ENCODE results near the gene PELI3.
"Not testable (repeated sequence)": the region's sequence is repeated elsewhere in the genome, so short reads cannot be mapped to it uniquely, and the experiment has no call there.

PELI3 gene

GRCh38 chr11:66448523-66448922, 18.2 kb upstream of the PELI3 start:
- DNase-seq, result no peak

- no peak for DNase-seq
Measured at GRCh38 chr11:66450560-66450959, 16.1 kb upstream of the PELI3 start.

- DNase-seq, result no peak
Measured at GRCh38 chr11:66451663-66452062, 15.0 kb upstream of the PELI3 start.

GRCh38 chr11:66454247-66454646, 12.5 kb upstream of the PELI3 start:
- no peak for DNase-seq

- DNase-seq, result no peak
Measured at GRCh38 chr11:66454828-66455227, 11.9 kb upstream of the PELI3 start.

GRCh38 chr11:66457826-66458225, 8.9 kb upstream of the PELI3 start:
- no peak for DNase-seq

- no peak for DNase-seq
Measured at GRCh38 chr11:66459138-66459778, 7.4 kb upstream of the PELI3 start.

GRCh38 chr11:66462010-66462409, 4.7 kb upstream of the PELI3 start:
- DNase-seq, result no peak

GRCh38 chr11:66462911-66463310, 3.8 kb upstream of the PELI3 start:
- no peak for DNase-seq

- not testable (repeated sequence) for DNase-seq
Measured at GRCh38 chr11:66464116-66464515, 2.6 kb upstream of the PELI3 start.

GRCh38 chr11:66464916-66465315, 1.8 kb upstream of the PELI3 start:
- DNase-seq, result no peak

- no peak for DNase-seq
Measured at GRCh38 chr11:66465373-66466224, 1.1 kb upstream of the PELI3 start.

GRCh38 chr11:66467034-66467659, 442 bp downstream of the PELI3 start:
- DNase-seq, result no peak

- DNase-seq, result no peak
Measured at GRCh38 chr11:66467756-66468155, 1.1 kb downstream of the PELI3 start.

GRCh38 chr11:66468691-66469090, 2.0 kb downstream of the PELI3 start:
- DNase-seq, result no peak

GRCh38 chr11:66469441-66469840, 2.7 kb downstream of the PELI3 start:
- no peak for DNase-seq

- DNase-seq, result no peak
Measured at GRCh38 chr11:66470015-66470414, 3.3 kb downstream of the PELI3 start.

- DNase-seq, result no peak
Measured at GRCh38 chr11:66471142-66471541, 4.4 kb downstream of the PELI3 start.

GRCh38 chr11:66472054-66472453, 5.3 kb downstream of the PELI3 start:
- no peak for DNase-seq

- DNase-seq, result no peak
Measured at GRCh38 chr11:66473167-66473566, 6.5 kb downstream of the PELI3 start.

- no peak for DNase-seq
Measured at GRCh38 chr11:66473608-66474515, 7.2 kb downstream of the PELI3 start.

GRCh38 chr11:66475349-66476172, 8.9 kb downstream of the PELI3 start:
- no peak for DNase-seq

Data from activated naive CD4-positive, alpha-beta T cell treated with Interleukin-2 at 50 U/mL for 16 hours (primary cell).